ENCODE results near the gene ERBB3. TPM values are rescaled to one million over a fixed set of nuclear protein-coding genes. Genes with fewer than 3 reads are reported as not detected.

Gene ERBB3
- total and polyA plus RNA-seq, 2 of the 8 experiments (the other 6 are each of a cell fraction or from before 2014, with no cell fraction given) = 33.9 to 52.4 TPM

- Histone ChIP-seq H2BK12ac (ENCODE audit: low read depth, low read length) (no peak overlapping the region), H4K91ac (replicated peaks; ENCODE audit: insufficient read length, low read length) (peak overlapping the region; percentile 49), H3K79me1 (ENCODE audit: low read depth, low read length) (0 out of 2 replicates have a peak, but pooled peaks cover 2% of the 10 kb centered on the region), H2AFZ (ENCODE audit: low read length) (no peak overlapping the region), H3K9ac (replicated peaks in 1 of 4; ENCODE audit: extremely low read depth in 1 of 4, low read depth in 3 of 4, low read length in 3 of 4) (peak overlapping the region; percentile 75 to 94 (median 90)), H3K23me2 (ENCODE audit: low read depth, low read length) (peaks cover 8% of the 10 kb centered on the region), H2AK5ac (ENCODE audit: low read depth, low read length) (no peak overlapping the region), H3K56ac (replicated peaks; ENCODE audit: insufficient read length, low read depth, low read length) (no peak overlapping the region), H3K4me2 (ENCODE audit: insufficient read depth in 1 of 2, low read depth in 2 of 2, low read length in 2 of 2) (peak overlapping the region; percentile 85 to 99), H3K23ac (ENCODE audit: insufficient read length) (no peak overlapping the region), H3K79me2 (ENCODE audit: control insufficient read depth in 1 of 2, insufficient read depth in 2 of 2, low read length in 2 of 2) (peaks cover 21 to 31% of the 10 kb centered on the region in 2 experiments), H3K27me3 (replicated peaks in 1 of 4; ENCODE audit: control insufficient read depth in 3 of 4, extremely low read depth in 1 of 4, insufficient read depth in 3 of 4, low read length in 3 of 4) (no peaks in the 10 kb centered on the region), H3K9me3 (ENCODE audit: insufficient read depth in 2 of 2, low read depth in 1 of 2, low read length in 1 of 2) (no peaks in the 10 kb centered on the region), H3K36me3 (ENCODE audit: control insufficient read depth in 2 of 4, insufficient read depth in 4 of 4, low read length in 3 of 4) (peaks cover 27 to 57% (median 46%) of the 10 kb centered on the region in 4 experiments), H3K4me3 (ENCODE audit: extremely low read depth in 1 of 4, insufficient read depth in 2 of 4, low read depth in 3 of 4, low read length in 4 of 4) (peak overlapping the region; percentile 81 to 95 (median 92)), H3K27ac (ENCODE audit: low read depth, low read length) (peak overlapping the region; percentile 88; the same call in 1 of the 2 replicates), H2BK120ac (replicated peaks; ENCODE audit: low read depth, low read length) (no peak overlapping the region), H4K5ac (ENCODE audit: insufficient read length, low read depth, low read length) (peak overlapping the region; percentile 26), H3K4me1 (replicated peaks in 1 of 4; ENCODE audit: control insufficient read depth in 3 of 4, insufficient read depth in 4 of 4, low read length in 3 of 4) (peaks cover 0 to 9% (median 3%) of the 10 kb centered on the region in 4 experiments; a peak in 5 of 7 replicates), H3K4ac (replicated peaks; ENCODE audit: insufficient read length, low read depth, low read length) (peak overlapping the region; percentile 65), H2BK15ac (ENCODE audit: low read length) (no peak overlapping the region), H2BK5ac (ENCODE audit: low read depth, low read length) (peak overlapping the region; percentile 98), H4K20me1 (replicated peaks in 1 of 2; ENCODE audit: control insufficient read depth in 1 of 2, insufficient read depth in 2 of 2, low read length in 2 of 2) (peaks cover 4 to 5% of the 10 kb centered on the region in 2 experiments), H3K18ac (ENCODE audit: extremely low read depth, low read length) (0 out of 2 replicates have a peak overlapping the region, but pooled peaks have one; percentile 21), H3K14ac (ENCODE audit: insufficient read length) (no peak overlapping the region), H2BK20ac (ENCODE audit: low read length) (no peak overlapping the region), H4K8ac (ENCODE audit: extremely low read depth, insufficient read depth, low read length) (peak overlapping the region; percentile 84; the same call in 1 of the 2 replicates)
- ChIA-PET POLR2A (ENCODE audit: partially characterized antibody) (interaction anchor here (0.9 to 11.1 kb wide), 31 partner anchors 8 to 1125 kb away, joined by 3 to 267 read pairs (median 6); partner anchors contain the start of genes CNPY2, DNAJC14, ERBB3 and ESYT1), CTCF (ENCODE audit: partially characterized antibody) (interaction anchor here (0.6 to 7.2 kb wide), 12 partner anchors 10 to 150 kb away, joined by 3 to 34 read pairs (median 7); partner anchors contain the start of genes ERBB3, RNF41, SMARCC2 and ZC3H10)
- DNase-seq (ENCODE audit: low read depth in 1 of 2, low spot score in 2 of 2) (no peak), FAIRE-seq (no peak)
- 3% methylated on average over 40 of the region's 40 CpGs; no CpG with 5 or more reads in 1 of the 2 experiments for WGBS, 2 experiments (ENCODE audit: extremely low coverage in 1 of 2, insufficient coverage in 1 of 2, insufficient read length in 1 of 2, insufficient replicate concordance in 2 of 2, low coverage in 1 of 2, low lambda C conversion rate in 2 of 2, missing lambda C conversion rate in 1 of 2)
- peak; percentile 39; the same call in 1 of the 2 replicates for TF ChIP-seq E2F6 (IDR thresholded peaks at IDR 0.05)
- TF ChIP-seq POLR2AphosphoS5 (IDR thresholded peaks at IDR 0.05; ENCODE audit: low read depth, low read length) = no peak
- peak; percentile 48 for TF ChIP-seq ASH2L (IDR thresholded peaks at IDR 0.05; ENCODE audit: low read length)
- no peak for TF ChIP-seq GTF2F1 (IDR thresholded peaks at IDR 0.05; ENCODE audit: borderline replicate concordance, low read depth, low read length)
- no peak for TF ChIP-seq POU5F1 (IDR thresholded peaks at IDR 0.05; ENCODE audit: low read depth, low read length)
- peak; percentile 85 for TF ChIP-seq MAX (IDR thresholded peaks at IDR 0.05)
- TF ChIP-seq NRF1 (IDR thresholded peaks at IDR 0.05; ENCODE audit: low read depth, low read length) = no peak
- no peak for TF ChIP-seq SP4 (IDR thresholded peaks at IDR 0.05; ENCODE audit: low read length)
- peak; percentile 34; the same call in 1 of the 2 replicates for TF ChIP-seq PHF8 (conservative IDR thresholded peaks at IDR 0.05; ENCODE audit: low read depth, low read length)
- no peak for TF ChIP-seq SRF (IDR thresholded peaks at IDR 0.05; ENCODE audit: low read depth, low read length)
- TF ChIP-seq ZNF274 (IDR thresholded peaks at IDR 0.05; ENCODE audit: borderline replicate concordance, extremely low read depth, low read length) = no peak
These were observed 25.0 kb downstream of the ERBB3 start for GRCh38 chr12:56104815-56105608.

Data from H1 (cell line).